RWPE1 (cell line): ENCODE measurements around the gene ZC3H18.
A peak's percentile ranks its signal among the peaks of the same experiment; 100 is the strongest.

Experiments used
- CTCF ChIA-PET: fragments of 350-600 bp; sonication (Branson Sonifier 250); formaldehyde crosslinking; extraction: SDS; loops from one replicate; lab custom pipeline; 2021; lab: Yijun Ruan, JAX
- POLR2A ChIA-PET: fragments of 400-600 bp; formaldehyde crosslinking; extraction: SDS; loops from one replicate; lab custom pipeline; 2020; ENCODE audit warnings: antibody characterized with exemption; ENCODE audit not compliant: low non-redundant PET; lab: Yijun Ruan, JAX
- DNase-seq: peaks from one replicate; pipeline ENCODE4 v3.0.0; 2012; ENCODE audit warnings: low spot score
- H3K27ac ChIP-seq: fragments of 450-650 bp; 2 replicates; pipeline ENCODE4 v1.5.1; 2017
- CTCF ChIP-seq: fragments of 450-650 bp; conservative IDR thresholded peaks from 2 replicates; pipeline ENCODE4 v1.5.1; 2017; ENCODE audit warnings: low read depth, mild to moderate bottlenecking

The ZC3H18 gene

GRCh38 chr16:88527937-88528743 lies 42.1 kb upstream of the ZC3H18 start:
- no peak for TF ChIP-seq CTCF
- CTCF ChIA-PET = interaction anchor here (0.6 kb wide), 2 partner anchors 504 to 695 kb away, joined by 3 read pairs; no protein-coding TSS in a partner anchor
- H3K27ac ChIP-seq = no peak overlapping the region

DNA sequence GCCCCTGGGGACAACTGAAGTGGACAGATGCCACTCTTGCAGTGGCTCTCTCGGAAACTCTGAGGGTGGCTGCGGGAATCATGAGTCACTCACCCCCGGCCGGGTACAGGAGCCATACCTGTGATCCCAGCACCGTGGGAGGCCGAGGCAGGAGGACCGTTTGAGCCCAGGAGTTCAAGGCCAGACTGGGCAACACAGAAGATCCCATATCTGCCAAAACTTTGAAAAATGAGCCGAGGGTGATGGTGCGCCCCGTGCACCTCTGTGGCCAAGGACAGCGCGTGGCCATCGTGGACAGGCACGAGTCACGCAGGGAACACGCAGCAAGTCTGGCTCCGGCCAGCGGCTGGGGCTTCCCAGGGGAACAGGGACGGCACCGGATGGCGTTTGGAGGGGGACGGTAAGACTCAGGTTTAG lies 41.3 kb upstream of the ZC3H18 start:
- POLR2A ChIA-PET = no interaction called here
- CTCF ChIA-PET = no interaction called here
- no peak for TF ChIP-seq CTCF
- no peak for DNase-seq
- no peak overlapping the region for H3K27ac ChIP-seq

More at GRCh38 chr16:88527937-88528743, 42.1 kb upstream of the ZC3H18 start:
- no peak for DNase-seq
- POLR2A ChIA-PET = no interaction called here

GRCh38 chr16:88529596-88529995 lies 40.6 kb upstream of the ZC3H18 start:
- DNase-seq = no peak
- TF ChIP-seq CTCF = no peak
- ChIA-PET POLR2A (no interaction called here), CTCF (no interaction called here)
- no peak overlapping the region for H3K27ac ChIP-seq

- DNase-seq = no peak
- ChIA-PET CTCF (no interaction called here), POLR2A (no interaction called here)
- TF ChIP-seq CTCF = no peak
- peak overlapping the region; percentile 47 for H3K27ac ChIP-seq
Measured at GRCh38 chr16:88530051-88530857, 39.9 kb upstream of the ZC3H18 start.

GRCh38 chr16:88530858-88531203 lies 39.4 kb upstream of the ZC3H18 start:
- POLR2A ChIA-PET = no interaction called here
- H3K27ac ChIP-seq = peak overlapping the region; percentile 47
- CTCF ChIA-PET = no interaction called here

More at GRCh38 chr16:88530858-88531203, 39.4 kb upstream of the ZC3H18 start:
- no peak for DNase-seq
- no peak for TF ChIP-seq CTCF
